Osteocyte (in vitro differentiated cells): ENCODE measurements around the gene CXXC1. TPM values are rescaled to one million over a fixed set of nuclear protein-coding genes. Genes with fewer than 3 reads are reported as not detected.
A peak's percentile ranks its signal among the peaks of the same experiment; 100 is the strongest.
"Not testable (repeated sequence)": the region's sequence is repeated elsewhere in the genome, so short reads cannot be mapped to it uniquely, and the experiment has no call there.

ENCODE experiments used
- DNase-seq: peaks from one replicate; pipeline ENCODE4 v3.0.0; 2021; ENCODE audit warnings: mixed read lengths; ENCODE audit not compliant: unreplicated experiment; ENCODE audit errors: extremely low spot score
- H3K27ac Mint-ChIP-seq: one replicate; pipeline ENCODE4 v1.8.0; 2021; ENCODE audit warnings: mild to moderate bottlenecking, mixed read lengths; ENCODE audit not compliant: unreplicated experiment
- H3K27me3 Mint-ChIP-seq: one replicate; pipeline ENCODE4 v1.8.0; 2021; ENCODE audit warnings: mixed read lengths; ENCODE audit not compliant: unreplicated experiment
- H3K36me3 Mint-ChIP-seq: one replicate; pipeline ENCODE4 v1.8.0; 2021; ENCODE audit warnings: mixed read lengths; ENCODE audit not compliant: unreplicated experiment
- H3K4me1 Mint-ChIP-seq: one replicate; pipeline ENCODE4 v1.8.0; 2021; ENCODE audit warnings: mixed read lengths; ENCODE audit not compliant: unreplicated experiment
- H3K4me3 Mint-ChIP-seq: one replicate; pipeline ENCODE4 v1.8.0; 2021; ENCODE audit warnings: mild to moderate bottlenecking, moderate library complexity, mixed read lengths; ENCODE audit not compliant: unreplicated experiment
- H3K9me3 Mint-ChIP-seq: one replicate; pipeline ENCODE4 v1.8.0; 2021; ENCODE audit warnings: mixed read lengths; ENCODE audit not compliant: unreplicated experiment
- total RNA-seq: library from RNA; stranded (reverse); gene quantifications from 2 replicates; pipeline ENCODE4 v1.2.1, GENCODE V29; 2021
- TF ChIP-seq, protein P1 (sequence below): fragments of 200-600 bp; sonication (generic); IDR thresholded peaks from 2 replicates; pipeline ENCODE4 v1.5.0; 2021; ENCODE audit warnings: antibody characterized with exemption, mild to moderate bottlenecking, moderate library complexity

CXXC1 gene
- total RNA-seq, 1 donor from 2014 or later, result 82.2 TPM

GRCh38 chr18:50266248-50266704, 21.2 kb downstream of the CXXC1 start, which contains the start of gene CFAP53:
CFAP53 (minus strand) TSS chr18:50266495; CDS start chr18:50266404, 91 bp downstream.
- Mint-ChIP-seq H3K27me3 (peaks cover 11% of the 10 kb centered on the region), H3K4me1 (peaks cover 12% of the 10 kb centered on the region), H3K27ac (peak within 1 kb of the TSS; percentile 73), H3K4me3 (peak within 1 kb of the TSS; percentile 87), H3K9me3 (no peaks in the 10 kb centered on the region), H3K36me3 (peaks cover 18% of the 10 kb centered on the region)
- TF ChIP-seq, protein P1, sequence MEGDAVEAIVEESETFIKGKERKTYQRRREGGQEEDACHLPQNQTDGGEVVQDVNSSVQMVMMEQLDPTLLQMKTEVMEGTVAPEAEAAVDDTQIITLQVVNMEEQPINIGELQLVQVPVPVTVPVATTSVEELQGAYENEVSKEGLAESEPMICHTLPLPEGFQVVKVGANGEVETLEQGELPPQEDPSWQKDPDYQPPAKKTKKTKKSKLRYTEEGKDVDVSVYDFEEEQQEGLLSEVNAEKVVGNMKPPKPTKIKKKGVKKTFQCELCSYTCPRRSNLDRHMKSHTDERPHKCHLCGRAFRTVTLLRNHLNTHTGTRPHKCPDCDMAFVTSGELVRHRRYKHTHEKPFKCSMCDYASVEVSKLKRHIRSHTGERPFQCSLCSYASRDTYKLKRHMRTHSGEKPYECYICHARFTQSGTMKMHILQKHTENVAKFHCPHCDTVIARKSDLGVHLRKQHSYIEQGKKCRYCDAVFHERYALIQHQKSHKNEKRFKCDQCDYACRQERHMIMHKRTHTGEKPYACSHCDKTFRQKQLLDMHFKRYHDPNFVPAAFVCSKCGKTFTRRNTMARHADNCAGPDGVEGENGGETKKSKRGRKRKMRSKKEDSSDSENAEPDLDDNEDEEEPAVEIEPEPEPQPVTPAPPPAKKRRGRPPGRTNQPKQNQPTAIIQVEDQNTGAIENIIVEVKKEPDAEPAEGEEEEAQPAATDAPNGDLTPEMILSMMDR, result no peak
- peak; percentile 94 for DNase-seq

- Mint-ChIP-seq H3K4me3 (no peak overlapping the region), H3K27me3 (peaks cover 21% of the 10 kb centered on the region), H3K36me3 (no peaks in the 10 kb centered on the region), H3K4me1 (peaks cover 12% of the 10 kb centered on the region), H3K27ac (no peak overlapping the region), H3K9me3 (peaks cover 6% of the 10 kb centered on the region)
- TF ChIP-seq, protein P1, result no peak
- no peak for DNase-seq
Measured at GRCh38 chr18:50262977-50263376, 24.5 kb downstream of the CXXC1 start.

- no peak overlapping the region for H3K27ac Mint-ChIP-seq
- H3K27me3 Mint-ChIP-seq, result peaks cover 2% of the 10 kb centered on the region
- no peak for DNase-seq
- H3K9me3 Mint-ChIP-seq, result no peaks in the 10 kb centered on the region
- H3K36me3 Mint-ChIP-seq, result no peaks in the 10 kb centered on the region
- no peaks in the 10 kb centered on the region for H3K4me1 Mint-ChIP-seq
- H3K4me3 Mint-ChIP-seq, result no peak overlapping the region
- TF ChIP-seq, protein P1, result no peak
Measured at GRCh38 chr18:50250935-50251334, 36.6 kb downstream of the CXXC1 start.

DNA sequence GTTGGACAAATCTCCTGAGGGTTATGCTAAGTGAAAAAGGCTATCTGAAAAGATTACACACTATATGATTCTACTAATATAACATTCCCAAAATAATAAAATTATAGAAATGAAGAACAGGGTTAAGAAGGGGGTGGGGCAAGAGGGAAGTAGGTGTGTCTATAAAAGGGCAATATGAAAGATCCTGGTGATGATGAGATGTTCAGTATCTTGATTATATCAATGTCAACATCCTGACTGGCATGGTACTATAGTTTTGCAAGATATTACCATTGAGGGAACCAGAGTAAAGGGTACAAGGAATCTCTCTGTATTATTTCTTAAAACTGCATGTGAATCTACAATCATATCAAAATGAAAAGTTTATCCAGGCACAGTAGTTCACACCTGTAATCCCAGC, 37.9 kb downstream of the CXXC1 start:
- no peak for DNase-seq
- no peaks in the 10 kb centered on the region for H3K36me3 Mint-ChIP-seq
- H3K4me3 Mint-ChIP-seq, result no peak overlapping the region

GRCh38 chr18:50247561-50247960, 39.9 kb downstream of the CXXC1 start:
- Mint-ChIP-seq H3K27ac (no peak overlapping the region), H3K4me1 (no peaks in the 10 kb centered on the region), H3K27me3 (peaks cover 2% of the 10 kb centered on the region), H3K36me3 (no peaks in the 10 kb centered on the region), H3K9me3 (peaks cover 9% of the 10 kb centered on the region), H3K4me3 (no peak overlapping the region)
- TF ChIP-seq, protein P1, result no peak
- DNase-seq, result no peak

More for the DNA sequence above, 37.9 kb downstream of the CXXC1 start:
- H3K9me3 Mint-ChIP-seq, result no peaks in the 10 kb centered on the region
- TF ChIP-seq, protein P1, result no peak
- no peak overlapping the region for H3K27ac Mint-ChIP-seq
- H3K4me1 Mint-ChIP-seq, result no peaks in the 10 kb centered on the region
- peaks cover 2% of the 10 kb centered on the region for H3K27me3 Mint-ChIP-seq

DNA sequence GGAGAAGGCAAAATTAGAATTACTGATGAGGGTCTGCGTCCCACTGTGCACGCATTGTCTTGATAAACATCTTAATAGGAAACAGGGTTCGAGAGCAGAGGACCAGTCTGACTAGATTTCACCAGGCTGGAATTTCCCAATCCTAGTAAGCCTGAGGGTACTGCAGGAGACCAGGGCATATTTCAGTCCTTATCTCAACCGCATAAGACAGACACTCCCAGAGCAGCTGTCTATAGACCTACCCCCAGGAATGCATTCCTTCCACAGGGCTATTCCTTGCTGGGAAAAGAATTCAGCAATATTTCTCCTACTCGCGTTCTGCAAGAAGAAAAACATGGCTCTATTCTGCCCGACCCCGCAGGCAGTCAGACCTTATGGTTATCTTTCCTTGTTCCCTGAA, 45.7 kb downstream of the CXXC1 start:
- H3K9me3 Mint-ChIP-seq, result peaks cover 33% of the 10 kb centered on the region
- not testable (repeated sequence) for H3K27me3 Mint-ChIP-seq, H3K4me3 Mint-ChIP-seq, DNase-seq, H3K36me3 Mint-ChIP-seq, H3K27ac Mint-ChIP-seq, H3K4me1 Mint-ChIP-seq
